Trophoblast cell (in vitro differentiated cells and primary cell): ENCODE results near the gene EEF1A2.

Experiments
- DNase-seq, 2 donors: peaks; one replicate each; pipeline ENCODE4 v3.0.0-alpha.2; 2016
- H2AFZ ChIP-seq: 2 replicates; pipeline ENCODE4 v1.6.1; 2013; ENCODE audit warnings: low read length, moderate library complexity, mild to moderate bottlenecking; ENCODE audit not compliant: insufficient read depth, poor library complexity
- H2AK5ac ChIP-seq: 2 replicates; pipeline ENCODE4 v1.6.1; 2013; ENCODE audit warnings: mild to moderate bottlenecking, low read length
- H2BK120ac ChIP-seq: 2 replicates; pipeline ENCODE4 v1.6.1; 2013; ENCODE audit warnings: low read length, mild to moderate bottlenecking, moderate library complexity; ENCODE audit not compliant: insufficient read depth, poor library complexity
- H2BK12ac ChIP-seq: 2 replicates; pipeline ENCODE4 v1.6.1; 2013; ENCODE audit warnings: mild to moderate bottlenecking, low read length, moderate library complexity
- H2BK5ac ChIP-seq: 2 replicates; pipeline ENCODE4 v1.6.1; 2013; ENCODE audit warnings: low read length, low read depth, moderate library complexity, mild to moderate bottlenecking; ENCODE audit not compliant: poor library complexity
- H3K14ac ChIP-seq: 2 replicates; pipeline ENCODE4 v1.6.1; 2013; ENCODE audit warnings: mild to moderate bottlenecking, low read length
- H3K18ac ChIP-seq: 2 replicates; pipeline ENCODE4 v1.6.1; 2013; ENCODE audit warnings: mild to moderate bottlenecking, low read length
- H3K23ac ChIP-seq: 2 replicates; pipeline ENCODE4 v1.6.1; 2013; ENCODE audit warnings: low read length
- H3K27ac ChIP-seq: 2 replicates; pipeline ENCODE4 v1.5.1; 2013; ENCODE audit warnings: low read depth, mild to moderate bottlenecking, inconsistent platforms, low read length, moderate library complexity
- H3K27me3 ChIP-seq: 2 replicates; pipeline ENCODE4 v1.6.1; 2013; ENCODE audit warnings: inconsistent platforms, mild to moderate bottlenecking, low read length, moderate library complexity; ENCODE audit not compliant: insufficient read depth
- H3K36me3 ChIP-seq, 2 experiments: 1 replicate in 1 of 2; 2 replicates in 1 of 2; pipeline ENCODE4 v1.6.1; 2013; ENCODE audit warnings: low read length in 2 of 2, mild to moderate bottlenecking in 2 of 2, moderate library complexity in 1 of 2; ENCODE audit not compliant: insufficient read depth in 2 of 2, control insufficient read depth in 1 of 2
- H3K4ac ChIP-seq: 2 replicates; pipeline ENCODE4 v1.6.1; 2013; ENCODE audit warnings: low read depth, mild to moderate bottlenecking, low read length, moderate library complexity
- H3K4me1 ChIP-seq, 2 experiments: 1 replicate in 1 of 2; 2 replicates in 1 of 2; pipeline ENCODE4 v1.6.1; 2013; ENCODE audit warnings: low read length in 2 of 2, mild to moderate bottlenecking in 2 of 2, moderate library complexity in 1 of 2; ENCODE audit not compliant: insufficient read depth in 2 of 2, control insufficient read depth in 1 of 2
- H3K4me2 ChIP-seq: 2 replicates; pipeline ENCODE4 v1.6.1; 2013; ENCODE audit warnings: inconsistent platforms, mild to moderate bottlenecking, low read length, moderate library complexity
- H3K4me3 ChIP-seq: 2 replicates; pipeline ENCODE4 v1.5.1; 2013; ENCODE audit warnings: mild to moderate bottlenecking, low read depth, low read length, inconsistent platforms
- H3K79me1 ChIP-seq: one replicate; pipeline ENCODE4 v1.6.1; 2013; ENCODE audit warnings: low read length
- H3K79me2 ChIP-seq: 2 replicates; pipeline ENCODE4 v1.6.1; 2013; ENCODE audit warnings: low read length, mild to moderate bottlenecking; ENCODE audit not compliant: control insufficient read depth, insufficient read depth, poor library complexity
- H3K9ac ChIP-seq: 2 replicates; pipeline ENCODE4 v1.6.1; 2013; ENCODE audit warnings: mild to moderate bottlenecking, low read length
- H3K9me3 ChIP-seq: 2 replicates; pipeline ENCODE4 v1.6.1; 2013; ENCODE audit warnings: low read depth, mild to moderate bottlenecking, control low read depth, inconsistent platforms, low read length; ENCODE audit not compliant: insufficient read depth
- H4K12ac ChIP-seq: 2 replicates; pipeline ENCODE4 v1.6.1; 2013; ENCODE audit warnings: low read depth, mild to moderate bottlenecking, low read length, moderate library complexity
- H4K8ac ChIP-seq: 2 replicates; pipeline ENCODE4 v1.6.1; 2013; ENCODE audit warnings: low read depth, mild to moderate bottlenecking, low read length, moderate library complexity
- H4K91ac ChIP-seq: one replicate; pipeline ENCODE4 v1.6.1; 2013; ENCODE audit warnings: low read depth, mild to moderate bottlenecking, low read length, moderate library complexity
- WGBS: extraction: QIAGEN DNeasy Blood & Tissue Kit; methylation state at CpG from one replicate; pipeline ENCODE4 v1.1.7; 2013; ENCODE audit warnings: missing lambda C conversion rate; ENCODE audit not compliant: insufficient read length, insufficient coverage; ENCODE audit errors: extremely low coverage; 5-methylcytosine and 5-hydroxymethylcytosine counted together

EEF1A2 gene

DNA sequence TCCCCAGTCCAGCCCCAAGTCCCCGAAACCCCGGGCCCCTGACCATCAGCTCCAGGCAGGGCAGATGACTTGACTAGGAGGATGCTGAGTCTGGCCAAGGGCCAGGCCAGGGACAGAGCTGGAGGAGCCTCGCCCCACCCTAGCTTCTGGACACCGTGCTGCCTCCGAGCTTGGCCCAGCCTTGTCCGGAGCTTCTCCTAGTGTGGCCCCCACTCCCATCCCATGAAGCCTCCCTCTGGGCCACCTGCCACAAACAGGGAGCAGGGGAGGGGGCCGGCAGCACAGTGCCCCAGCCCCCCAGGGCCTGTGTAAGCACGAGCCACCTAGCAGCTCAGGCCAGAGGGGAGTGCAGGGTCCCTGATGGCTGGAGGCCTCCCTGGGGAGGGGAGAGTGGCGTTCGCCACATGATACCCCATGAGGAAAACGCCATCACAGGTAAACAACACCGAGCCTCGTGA is 5.3 kb downstream of the EEF1A2 start:
- no peak overlapping the region for H3K14ac ChIP-seq
- no peak overlapping the region for H3K27ac ChIP-seq
- no peak overlapping the region for H3K9ac ChIP-seq
- H2BK120ac ChIP-seq, result no peak overlapping the region
- no peak overlapping the region for H3K4me2 ChIP-seq
- H4K91ac ChIP-seq, result no peak overlapping the region
- no peak overlapping the region for H2BK12ac ChIP-seq
- no peak overlapping the region for H2AFZ ChIP-seq
- H3K23ac ChIP-seq, result no peak overlapping the region
- H3K79me1 ChIP-seq, result no peaks in the 10 kb centered on the region
- no peak overlapping the region for H2AK5ac ChIP-seq
- no peak for DNase-seq
- no peak overlapping the region for H3K4me3 ChIP-seq
- no peaks in the 10 kb centered on the region for H3K79me2 ChIP-seq
- H3K4ac ChIP-seq, result no peak overlapping the region
- no peak overlapping the region for H3K18ac ChIP-seq
- no peak overlapping the region for H4K8ac ChIP-seq
- peaks cover 7% of the 10 kb centered on the region for H3K9me3 ChIP-seq
- no peak overlapping the region for H4K12ac ChIP-seq
- H3K4me1 ChIP-seq, result peaks cover 5 to 8% of the 10 kb centered on the region in 2 experiments
- WGBS, result no CpG with 5 or more reads among the region's 13 CpGs
- H2BK5ac ChIP-seq, result no peak overlapping the region
- peaks cover 5% of the 10 kb centered on the region for H3K27me3 ChIP-seq
- H3K36me3 ChIP-seq, result peaks cover 0 to 20% of the 10 kb centered on the region in 2 experiments

DNA sequence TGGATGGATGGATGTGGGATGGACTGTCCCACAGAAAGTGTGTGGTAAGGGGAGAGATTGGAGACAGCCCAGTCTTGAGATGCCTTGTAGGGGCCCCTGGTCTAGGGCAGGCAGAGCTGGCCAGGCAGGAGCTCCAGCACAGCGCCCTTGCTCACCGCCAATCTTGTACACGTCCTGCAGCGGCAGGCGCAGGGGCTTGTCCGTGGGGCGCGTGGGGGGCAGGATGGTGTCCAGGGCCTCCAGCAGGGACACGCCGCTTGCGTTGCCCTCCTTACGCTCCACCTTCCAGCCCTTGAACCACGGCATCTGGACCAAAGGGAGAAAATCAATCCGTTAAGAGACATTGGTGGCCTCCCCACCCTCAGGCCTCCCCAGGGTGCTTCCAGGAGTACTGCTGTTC is 5.9 kb downstream of the EEF1A2 start:
- no peak overlapping the region for H3K4me3 ChIP-seq
- H3K14ac ChIP-seq, result no peak overlapping the region
- no peak overlapping the region for H3K9ac ChIP-seq
- no peak overlapping the region for H4K8ac ChIP-seq
- H2AK5ac ChIP-seq, result no peak overlapping the region
- H3K27me3 ChIP-seq, result peaks cover 7% of the 10 kb centered on the region
- no peak overlapping the region for H4K12ac ChIP-seq
- no peak overlapping the region for H4K91ac ChIP-seq
- no peak overlapping the region for H2BK12ac ChIP-seq
- H3K79me2 ChIP-seq, result no peaks in the 10 kb centered on the region
- H2AFZ ChIP-seq, result no peak overlapping the region
- H3K79me1 ChIP-seq, result no peaks in the 10 kb centered on the region
- no peak overlapping the region for H3K4me2 ChIP-seq
- no peak overlapping the region for H3K4ac ChIP-seq
- no peak overlapping the region for H2BK5ac ChIP-seq
- no peak overlapping the region for H2BK120ac ChIP-seq
- peaks cover 2 to 6% of the 10 kb centered on the region in 2 experiments for H3K4me1 ChIP-seq
- no peak for DNase-seq
- no peak overlapping the region for H3K23ac ChIP-seq
- H3K9me3 ChIP-seq, result peaks cover 7% of the 10 kb centered on the region
- no peak overlapping the region for H3K27ac ChIP-seq
- no CpG with 5 or more reads among the region's 14 CpGs for WGBS
- peaks cover 0 to 20% of the 10 kb centered on the region in 2 experiments for H3K36me3 ChIP-seq
- H3K18ac ChIP-seq, result no peak overlapping the region

DNA sequence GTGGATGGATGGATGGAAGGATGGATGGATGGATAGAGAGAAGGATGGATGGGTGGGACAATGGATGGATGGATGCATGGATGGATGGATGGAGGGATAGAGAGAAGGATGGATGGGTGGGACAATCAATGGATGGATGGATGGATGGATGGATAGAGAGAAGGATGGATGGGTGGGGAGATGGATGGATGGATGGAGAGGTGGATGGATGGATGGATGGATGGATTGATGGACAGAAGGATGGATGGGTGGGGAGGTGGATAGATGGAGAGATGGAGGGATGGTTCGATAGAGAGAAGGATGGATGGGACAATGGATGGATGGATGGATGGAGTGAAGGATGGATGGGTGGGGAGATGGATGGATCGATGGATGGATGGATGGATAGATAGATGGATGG is 6.4 kb downstream of the EEF1A2 start:
- H4K91ac ChIP-seq, result no peak overlapping the region
- H3K23ac ChIP-seq, result no peak overlapping the region
- peaks cover 7% of the 10 kb centered on the region for H3K9me3 ChIP-seq
- no peak overlapping the region for H2BK12ac ChIP-seq
- H3K79me2 ChIP-seq, result no peaks in the 10 kb centered on the region
- no peak overlapping the region for H3K18ac ChIP-seq
- H3K4ac ChIP-seq, result no peak overlapping the region
- no peak for DNase-seq
- H3K27ac ChIP-seq, result no peak overlapping the region
- no peak overlapping the region for H3K9ac ChIP-seq
- H3K27me3 ChIP-seq, result peaks cover 11% of the 10 kb centered on the region
- H2BK120ac ChIP-seq, result no peak overlapping the region
- no peak overlapping the region for H2AFZ ChIP-seq
- H3K79me1 ChIP-seq, result no peaks in the 10 kb centered on the region
- no peak overlapping the region for H2AK5ac ChIP-seq
- H4K12ac ChIP-seq, result no peak overlapping the region
- no peak overlapping the region for H3K4me3 ChIP-seq
- H3K36me3 ChIP-seq, result peaks cover 0 to 20% of the 10 kb centered on the region in 2 experiments
- no peak overlapping the region for H3K4me2 ChIP-seq
- 100% methylated on average over 2 of the region's 2 CpGs for WGBS
- no peak overlapping the region for H4K8ac ChIP-seq
- peaks cover 0 to 2% of the 10 kb centered on the region in 2 experiments for H3K4me1 ChIP-seq
- H2BK5ac ChIP-seq, result no peak overlapping the region
- H3K14ac ChIP-seq, result no peak overlapping the region

DNA sequence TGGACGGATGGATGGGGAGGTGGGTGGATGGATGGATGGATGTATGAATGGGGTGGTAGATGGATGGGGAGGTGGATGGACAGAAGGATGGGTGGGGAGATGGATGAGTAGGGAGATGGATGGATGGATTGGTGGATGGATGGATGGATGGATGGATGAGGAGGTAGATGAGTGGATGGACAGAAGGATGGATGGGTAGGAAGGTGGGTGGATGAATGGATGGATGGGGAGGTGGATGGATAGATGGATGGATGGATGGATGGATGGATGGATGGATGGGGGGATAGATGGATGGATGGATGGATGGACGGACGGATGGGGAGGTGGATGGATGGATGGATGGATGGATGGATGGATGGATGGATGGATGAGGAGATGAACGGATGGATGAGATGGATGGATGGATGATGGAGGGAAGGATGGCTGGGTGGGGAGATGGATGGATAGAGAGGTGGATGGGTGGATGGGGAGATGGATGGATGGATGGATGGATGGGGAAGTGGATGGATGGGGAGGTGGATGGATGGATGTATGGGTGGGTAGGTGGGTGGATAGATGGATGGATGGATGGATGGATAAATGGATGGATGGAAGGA is 7.2 kb downstream of the EEF1A2 start:
- no peak overlapping the region for H3K18ac ChIP-seq
- no peak overlapping the region for H3K14ac ChIP-seq
- H4K12ac ChIP-seq, result no peak overlapping the region
- no peak overlapping the region for H2BK12ac ChIP-seq
- peaks cover 7% of the 10 kb centered on the region for H3K9me3 ChIP-seq
- H3K23ac ChIP-seq, result no peak overlapping the region
- peaks cover 0 to 2% of the 10 kb centered on the region in 2 experiments for H3K4me1 ChIP-seq
- no peaks in the 10 kb centered on the region for H3K79me1 ChIP-seq
- H4K91ac ChIP-seq, result no peak overlapping the region
- no peak overlapping the region for H2AK5ac ChIP-seq
- H2BK5ac ChIP-seq, result no peak overlapping the region
- no peaks in the 10 kb centered on the region for H3K79me2 ChIP-seq
- no peak for DNase-seq
- no peak overlapping the region for H3K4me2 ChIP-seq
- no peak overlapping the region for H3K27ac ChIP-seq
- H3K36me3 ChIP-seq, result peaks cover 0 to 20% of the 10 kb centered on the region in 2 experiments
- H3K9ac ChIP-seq, result no peak overlapping the region
- WGBS, result 98% methylated on average over 4 of the region's 4 CpGs
- H3K4me3 ChIP-seq, result peak overlapping the region; percentile 37
- no peak overlapping the region for H4K8ac ChIP-seq
- no peak overlapping the region for H3K4ac ChIP-seq
- no peak overlapping the region for H2BK120ac ChIP-seq
- H3K27me3 ChIP-seq, result peaks cover 16% of the 10 kb centered on the region
- no peak overlapping the region for H2AFZ ChIP-seq
